Hematopoietic multipotent progenitor cell (in vitro differentiated cells): ENCODE measurements around the gene DDN. TPM values are rescaled to one million over a fixed set of nuclear protein-coding genes. Genes with fewer than 3 reads are reported as not detected.

Source experiments
- DNase-seq, 3 donors: peaks; one replicate each; pipeline ENCODE4 v3.0.0-alpha.2; 2011 to 2015; ENCODE audit warnings: low read depth in 2 of 3, low spot score in 2 of 3
- total RNA-seq: library from RNA; depleted of rRNA; stranded (reverse); fragments of >200 nt; gene quantifications from one replicate; pipeline ENCODE4 v1.2.3, GENCODE V29; 2012

Gene DDN
- 0.81 TPM for total RNA-seq

- peak in 2 of 3 donors; percentile 55 to 64 for DNase-seq
Measured at GRCh38 chr12:48999371-49000131, at the start of gene DDN. Gene DDN, minus strand, starts transcription at chr12:48999375. Its CDS starts 88 bp downstream, at chr12:48999287.

- no peak for DNase-seq
Measured at GRCh38 chr12:49048953-49049352, 49.8 kb upstream of the DDN start.

GRCh38 chr12:49046129-49046895, 47.1 kb upstream of the DDN start:
- DNase-seq, result no peak

DNA sequence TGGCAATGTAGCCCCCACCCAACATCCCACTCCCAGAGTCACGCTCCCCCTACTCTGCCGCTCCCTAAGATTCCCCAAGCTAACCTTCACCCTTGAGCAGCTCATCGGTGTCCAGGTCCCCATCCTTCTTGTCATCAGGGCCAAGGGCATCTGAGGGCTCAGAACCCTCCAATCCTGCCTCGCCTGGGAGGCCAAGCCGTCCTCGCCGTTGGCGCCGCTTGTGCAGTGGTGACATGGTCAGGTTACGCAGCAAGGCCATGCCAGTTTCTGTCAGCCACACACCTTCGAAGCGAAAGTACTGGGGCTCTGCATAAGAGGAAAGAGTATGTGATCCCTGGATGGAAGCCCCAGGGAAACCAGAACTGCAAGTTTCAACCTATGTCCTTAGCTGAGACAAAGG, 45.5 kb upstream of the DDN start:
- DNase-seq, result no peak

GRCh38 chr12:49043856-49044258, 44.7 kb upstream of the DDN start:
- DNase-seq, result peak; percentile 57 to 82 (median 72)

DNA sequence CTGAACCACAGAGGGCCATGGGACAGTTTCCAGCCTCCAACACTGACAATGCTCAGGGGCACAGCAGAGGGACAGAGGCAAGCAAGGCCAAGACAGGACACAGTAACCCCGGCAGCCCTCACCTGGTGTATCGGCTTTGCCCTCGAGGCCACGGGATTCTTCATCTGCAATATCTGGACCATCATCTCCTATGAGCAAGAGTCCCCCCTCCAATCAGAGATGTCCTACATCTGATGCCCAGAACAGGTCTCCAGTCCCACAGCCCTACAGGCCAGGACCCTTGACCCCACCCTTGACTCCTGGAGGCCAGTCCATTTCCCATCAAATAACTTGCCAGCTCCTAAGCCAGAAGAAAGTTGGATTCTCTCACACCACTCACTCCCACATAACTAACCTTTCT, 44.1 kb upstream of the DDN start:
- no peak for DNase-seq

- no peak for DNase-seq
Measured at GRCh38 chr12:49041881-49042484, 42.8 kb upstream of the DDN start.

- DNase-seq, result no peak
Measured at GRCh38 chr12:49041036-49041880, 42.1 kb upstream of the DDN start.

DNA sequence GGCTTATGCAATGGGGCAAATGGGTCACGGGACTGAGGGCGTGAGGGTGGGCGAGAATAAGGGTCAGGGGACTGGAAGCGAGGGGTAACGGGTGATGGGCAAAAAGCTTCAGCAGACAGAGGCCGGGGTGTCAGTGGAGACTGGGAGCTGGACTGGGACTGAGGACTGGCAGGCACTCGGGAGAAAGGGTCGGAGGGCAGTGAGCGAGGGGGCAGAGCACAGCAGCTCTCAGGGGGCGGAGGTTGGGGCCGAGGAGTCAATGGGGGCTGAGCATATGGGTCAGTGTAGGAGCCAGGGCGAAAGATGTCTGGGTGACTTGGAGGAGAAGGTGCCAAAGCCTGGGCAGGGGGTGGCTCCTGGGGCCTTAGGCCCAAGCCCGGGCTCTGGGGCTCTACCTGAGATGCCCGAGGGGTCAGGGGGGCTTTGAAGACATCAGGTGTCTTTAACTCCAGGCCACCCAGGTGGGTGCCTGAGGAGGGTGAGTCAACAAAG, 41.2 kb upstream of the DDN start:
- no peak for DNase-seq

GRCh38 chr12:49039421-49040363, 40.5 kb upstream of the DDN start:
- no peak for DNase-seq

GRCh38 chr12:49038291-49038955, 39.2 kb upstream of the DDN start:
- DNase-seq, result no peak

DNA sequence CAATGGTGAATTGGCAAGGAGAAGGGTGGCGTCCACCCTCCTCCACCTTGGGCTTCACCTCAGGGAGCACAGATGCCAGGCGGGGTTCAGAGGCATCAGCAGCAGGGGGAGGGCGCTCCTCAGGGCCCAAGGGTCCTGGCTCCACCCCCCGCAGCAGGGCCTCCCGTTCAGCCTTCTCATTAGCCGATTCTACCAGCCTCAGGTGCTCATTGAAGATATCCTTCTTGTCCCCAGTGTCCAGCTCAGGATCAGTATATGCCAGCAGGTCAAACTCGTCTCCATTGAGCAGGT, 38.7 kb upstream of the DDN start:
- no peak for DNase-seq

- no peak for DNase-seq
Measured at GRCh38 chr12:49037111-49037946, 38.2 kb upstream of the DDN start.

DNA sequence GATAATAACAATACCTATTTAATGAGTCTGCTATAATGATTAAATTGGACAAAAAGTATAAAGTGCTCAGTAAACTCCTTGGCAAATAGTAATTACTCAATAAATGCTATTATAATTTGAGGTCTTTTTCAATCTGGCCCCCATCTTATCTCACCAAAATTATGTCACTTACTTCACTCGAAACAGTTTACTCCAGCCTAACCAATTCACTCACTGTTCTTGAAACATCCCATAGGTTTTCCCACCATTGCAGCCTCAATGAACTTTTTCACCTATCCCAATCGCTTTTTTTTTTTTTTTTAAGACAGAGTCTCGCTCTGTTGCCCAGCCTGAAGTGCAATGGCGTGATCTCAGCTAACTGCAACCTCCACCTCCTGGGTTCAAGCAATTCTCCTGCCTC, 36.9 kb upstream of the DDN start:
- DNase-seq, result no peak

- DNase-seq, result no peak
Measured at GRCh38 chr12:49034286-49034622, 35.1 kb upstream of the DDN start.

DNA sequence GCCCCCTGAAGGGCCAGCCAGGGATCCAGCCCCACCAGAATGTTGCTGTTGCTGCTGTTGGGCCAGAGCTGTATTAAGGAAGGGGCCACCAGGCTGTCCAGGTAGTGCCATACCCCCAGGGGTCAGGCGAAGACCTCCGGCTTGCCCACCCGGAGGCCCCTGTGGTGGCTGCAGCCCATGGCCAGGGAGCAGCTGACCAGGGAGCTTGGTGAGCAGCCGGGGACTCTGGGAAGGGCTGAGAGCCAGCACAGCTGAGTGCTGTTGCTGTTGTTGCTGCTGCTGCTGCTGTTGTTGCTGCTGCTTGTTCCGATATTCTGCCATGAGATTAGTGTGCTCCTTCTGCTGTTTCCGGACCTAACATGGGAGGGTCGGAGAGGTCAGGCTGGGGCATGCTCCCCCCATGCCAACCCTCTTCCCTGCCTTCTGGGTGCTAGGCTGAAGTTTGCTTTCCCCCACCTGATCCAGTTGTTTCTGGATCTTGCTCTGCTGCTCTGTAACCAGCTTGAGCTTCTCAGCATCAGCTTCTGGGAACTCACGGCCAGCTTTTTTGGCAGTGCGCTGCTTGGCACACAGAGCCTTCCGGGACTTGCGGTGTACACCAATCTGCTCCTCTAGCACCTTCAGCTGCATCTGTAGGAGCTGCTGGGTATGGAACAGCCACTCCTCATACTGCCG, 34.6 kb upstream of the DDN start:
- no peak for DNase-seq

- no peak for DNase-seq
Measured at GRCh38 chr12:49032679-49033447, 33.7 kb upstream of the DDN start.
